HG02973 (cell line): ENCODE measurements around the gene PROM2.

Experiments used
- ATAC-seq: cut with Tn5 transposase; IDR thresholded peaks from one replicate; pipeline ENCODE4 v1.9.1; 2021; ENCODE audit warnings: moderate library complexity; ENCODE audit not compliant: unreplicated experiment

The PROM2 gene

GRCh38 chr2:95283562-95283961 is 9.3 kb downstream of the PROM2 start:
- ATAC-seq: no peak

- ATAC-seq: no peak
Observed at GRCh38 chr2:95284886-95285541, 10.8 kb downstream of the PROM2 start.

- no peak for ATAC-seq
Observed at GRCh38 chr2:95285542-95285932, 11.3 kb downstream of the PROM2 start.

GRCh38 chr2:95287336-95287735 is 13.1 kb downstream of the PROM2 start:
- no peak for ATAC-seq

GRCh38 chr2:95287806-95288205 is 13.6 kb downstream of the PROM2 start:
- no peak for ATAC-seq

- no peak for ATAC-seq
Observed at GRCh38 chr2:95289253-95289652, 15.0 kb downstream of the PROM2 start.

GRCh38 chr2:95291222-95291621 is 17.0 kb downstream of the PROM2 start:
- no peak for ATAC-seq

GRCh38 chr2:95292623-95293260 is 18.5 kb downstream of the PROM2 start:
- ATAC-seq: no peak

- no peak for ATAC-seq
Observed at GRCh38 chr2:95294579-95295250, 20.5 kb downstream of the PROM2 start.

GRCh38 chr2:95295376-95295775 is 21.1 kb downstream of the PROM2 start:
- no peak for ATAC-seq

- ATAC-seq: no peak
Observed at GRCh38 chr2:95296011-95296410, 21.8 kb downstream of the PROM2 start.

GRCh38 chr2:95296880-95297487 is 22.7 kb downstream of the PROM2 start, which contains the start of gene KCNIP3:
Gene KCNIP3, plus strand, starts transcription at chr2:95297347. Its CDS starts 92 bp downstream, at chr2:95297439.
- no peak for ATAC-seq

- ATAC-seq: no peak
Observed at GRCh38 chr2:95297639-95298395, 23.6 kb downstream of the PROM2 start.

GRCh38 chr2:95298486-95299111 is 24.4 kb downstream of the PROM2 start:
- ATAC-seq: no peak

GRCh38 chr2:95299961-95300360 is 25.7 kb downstream of the PROM2 start:
- no peak for ATAC-seq

GRCh38 chr2:95300450-95300849 is 26.2 kb downstream of the PROM2 start:
- no peak for ATAC-seq

- ATAC-seq: no peak
Observed at GRCh38 chr2:95301186-95301585, 26.9 kb downstream of the PROM2 start.

GRCh38 chr2:95301876-95302641 is 27.8 kb downstream of the PROM2 start:
- no peak for ATAC-seq

- no peak for ATAC-seq
Observed at GRCh38 chr2:95303191-95303919, 29.1 kb downstream of the PROM2 start.
